H9 (cell line): ENCODE measurements around the gene RAB31. TPM values are rescaled to one million over a fixed set of nuclear protein-coding genes. Genes with fewer than 3 reads are reported as not detected.

Source experiments
- DNase-seq: peaks from one replicate; pipeline ENCODE4 v3.0.0-alpha.2; 2017
- H2AFZ ChIP-seq: one replicate; pipeline ENCODE4 v1.6.1; 2013; ENCODE audit warnings: mild to moderate bottlenecking, low read length, control low read depth, moderate library complexity
- H2AK5ac ChIP-seq: 2 replicates; pipeline ENCODE4 v1.6.1; 2013; ENCODE audit warnings: low read length, control low read depth, mixed read lengths; ENCODE audit not compliant: insufficient read length
- H2BK120ac ChIP-seq: one replicate; pipeline ENCODE4 v1.6.1; 2013; ENCODE audit warnings: low read depth, mild to moderate bottlenecking, low read length, control low read depth, inconsistent platforms; ENCODE audit not compliant: poor library complexity, severe bottlenecking
- H2BK12ac ChIP-seq: 2 replicates; pipeline ENCODE4 v1.6.1; 2013; ENCODE audit warnings: low read length, control low read depth, mixed read lengths, low read depth; ENCODE audit not compliant: insufficient read length
- H2BK15ac ChIP-seq: 2 replicates; pipeline ENCODE4 v1.6.1; 2013; ENCODE audit warnings: low read depth, low read length, control low read depth
- H2BK20ac ChIP-seq: one replicate; pipeline ENCODE4 v1.6.1; 2013; ENCODE audit warnings: low read depth, mild to moderate bottlenecking, low read length, control low read depth, inconsistent platforms; ENCODE audit not compliant: poor library complexity, severe bottlenecking
- H2BK5ac ChIP-seq: 2 replicates; pipeline ENCODE4 v1.6.1; 2013; ENCODE audit warnings: low read length, control low read depth, mixed read lengths; ENCODE audit not compliant: insufficient read length
- H3K14ac ChIP-seq: 2 replicates; pipeline ENCODE4 v1.6.1; 2013; ENCODE audit warnings: low read length, control low read depth; ENCODE audit not compliant: insufficient read depth
- H3K18ac ChIP-seq: 2 replicates; pipeline ENCODE4 v1.6.1; 2013; ENCODE audit warnings: low read depth, mild to moderate bottlenecking, mixed read lengths, low read length, control low read depth; ENCODE audit not compliant: insufficient read length
- H3K23ac ChIP-seq: 2 replicates; pipeline ENCODE4 v1.6.1; 2013; ENCODE audit warnings: low read length, control low read depth, mixed read lengths, low read depth; ENCODE audit not compliant: insufficient read length
- H3K23me2 ChIP-seq: 2 replicates; pipeline ENCODE4 v1.6.1; 2013; ENCODE audit warnings: low read depth, mild to moderate bottlenecking, mixed read lengths, low read length, control low read depth; ENCODE audit not compliant: insufficient read length, poor library complexity, severe bottlenecking
- H3K27ac ChIP-seq: 2 replicates; pipeline ENCODE4 v1.5.1; 2013; ENCODE audit warnings: low read length, control low read depth, mixed read lengths, low read depth; ENCODE audit not compliant: insufficient read length
- H3K27me3 ChIP-seq: 2 replicates; pipeline ENCODE4 v1.6.1; 2013; ENCODE audit warnings: low read length, control low read depth, inconsistent platforms; ENCODE audit not compliant: insufficient read depth
- H3K4ac ChIP-seq: 2 replicates; pipeline ENCODE4 v1.6.1; 2013; ENCODE audit warnings: low read depth, mild to moderate bottlenecking, control low read depth, inconsistent platforms, low read length, moderate library complexity
- H3K4me1 ChIP-seq: 2 replicates; pipeline ENCODE4 v1.6.1; 2013; ENCODE audit warnings: low read length, control low read depth, inconsistent platforms; ENCODE audit not compliant: insufficient read depth
- H3K4me2 ChIP-seq: 2 replicates; pipeline ENCODE4 v1.6.1; 2013; ENCODE audit warnings: low read length, control low read depth, mixed read lengths; ENCODE audit not compliant: insufficient read length, insufficient read depth
- H3K56ac ChIP-seq: 2 replicates; pipeline ENCODE4 v1.6.1; 2013; ENCODE audit warnings: low read depth, mild to moderate bottlenecking, mixed read lengths, low read length, control low read depth; ENCODE audit not compliant: insufficient read length
- H3K79me1 ChIP-seq: 2 replicates; pipeline ENCODE4 v1.6.1; 2013; ENCODE audit warnings: low read depth, mild to moderate bottlenecking, moderate library complexity, low read length, control low read depth, inconsistent platforms; ENCODE audit not compliant: insufficient read depth, poor library complexity, severe bottlenecking
- H3K79me2 ChIP-seq: 2 replicates; pipeline ENCODE4 v1.6.1; 2013; ENCODE audit warnings: low read length, control low read depth, inconsistent platforms; ENCODE audit not compliant: insufficient read depth
- H3K9ac ChIP-seq: 2 replicates; pipeline ENCODE4 v1.6.1; 2013; ENCODE audit warnings: low read length, control low read depth, mixed read lengths; ENCODE audit not compliant: insufficient read length; ENCODE audit errors: extremely low read depth
- H3K9me3 ChIP-seq: one replicate; pipeline ENCODE4 v1.6.1; 2013; ENCODE audit warnings: low read depth, low read length, inconsistent platforms; ENCODE audit not compliant: control insufficient read depth
- H3T11ph ChIP-seq: one replicate; pipeline ENCODE4 v1.6.1; 2013; ENCODE audit warnings: mild to moderate bottlenecking, low read length, control low read depth, inconsistent platforms
- H4K20me1 ChIP-seq: one replicate; pipeline ENCODE4 v1.6.1; 2013; ENCODE audit not compliant: control insufficient read depth, insufficient read length, insufficient read depth
- H4K5ac ChIP-seq: 2 replicates; pipeline ENCODE4 v1.6.1; 2013; ENCODE audit warnings: low read depth, mild to moderate bottlenecking, mixed read lengths, low read length, control low read depth; ENCODE audit not compliant: insufficient read length
- H4K8ac ChIP-seq: replicated peaks from 2 replicates; pipeline ENCODE4 v1.6.1; 2013; ENCODE audit warnings: low read length, control low read depth, mixed read lengths, low read depth; ENCODE audit not compliant: insufficient read length
- H4K91ac ChIP-seq: 2 replicates; pipeline ENCODE4 v1.6.1; 2013; ENCODE audit warnings: low read depth, mild to moderate bottlenecking, moderate library complexity, mixed read lengths, low read length, control low read depth; ENCODE audit not compliant: insufficient read length
- H3K27ac Mint-ChIP-seq, 3 experiments: 2 replicates in 2 of 3; 3 replicates in 1 of 3; pipeline ENCODE4 v1.8.0; 2020 to 2021; ENCODE audit warnings: mixed read lengths in 3 of 3, mild to moderate bottlenecking in 1 of 3, moderate library complexity in 1 of 3
- H3K27me3 Mint-ChIP-seq: 2 replicates; pipeline ENCODE4 v1.8.0; 2021; ENCODE audit warnings: low read depth, mild to moderate bottlenecking, moderate library complexity, mixed read lengths
- H3K36me3 Mint-ChIP-seq, 3 experiments: 2 replicates in 2 of 3; 3 replicates in 1 of 3; pipeline ENCODE4 v1.8.0; 2020 to 2021; ENCODE audit warnings: low read depth in 3 of 3, mixed read lengths in 3 of 3; ENCODE audit not compliant: insufficient read depth in 1 of 3
- H3K4me1 Mint-ChIP-seq, 2 experiments: 2 replicates each; pipeline ENCODE4 v1.8.0; 2020; ENCODE audit warnings: mixed read lengths in 2 of 2
- H3K4me3 Mint-ChIP-seq, 2 experiments: 2 replicates in 1 of 2; 3 replicates in 1 of 2; pipeline ENCODE4 v1.8.0; 2020 to 2021; ENCODE audit warnings: mild to moderate bottlenecking in 2 of 2, mixed read lengths in 2 of 2, moderate library complexity in 1 of 2
- H3K9me3 Mint-ChIP-seq, 2 experiments: 2 replicates in 1 of 2; 3 replicates in 1 of 2; pipeline ENCODE4 v1.8.0; 2020; ENCODE audit warnings: mild to moderate bottlenecking in 2 of 2, mixed read lengths in 2 of 2, moderate library complexity in 1 of 2
- WGBS: extraction: QIAGEN DNeasy Blood & Tissue Kit; methylation state at CpG from one replicate; pipeline ENCODE4 v1.1.7; 2013; ENCODE audit warnings: missing lambda C conversion rate, low lambda C conversion rate, mixed read lengths; ENCODE audit not compliant: insufficient read length; ENCODE audit errors: extremely low coverage; 5-methylcytosine and 5-hydroxymethylcytosine counted together
- total RNA-seq: library from RNA; stranded (reverse); gene quantifications from 2 replicates; pipeline ENCODE4 v1.2.1, GENCODE V29; 2021
- TF ChIP-seq, protein P1 (sequence below): fragments of 200-600 bp; sonication (generic); conservative IDR thresholded peaks from 3 replicates; pipeline ENCODE4 v1.8.0; 2021; ENCODE audit warnings: antibody characterized with exemption, mild to moderate bottlenecking

The RAB31 gene
- total RNA-seq, 1 experiment from 2014 or later = 22.4 TPM

DNA sequence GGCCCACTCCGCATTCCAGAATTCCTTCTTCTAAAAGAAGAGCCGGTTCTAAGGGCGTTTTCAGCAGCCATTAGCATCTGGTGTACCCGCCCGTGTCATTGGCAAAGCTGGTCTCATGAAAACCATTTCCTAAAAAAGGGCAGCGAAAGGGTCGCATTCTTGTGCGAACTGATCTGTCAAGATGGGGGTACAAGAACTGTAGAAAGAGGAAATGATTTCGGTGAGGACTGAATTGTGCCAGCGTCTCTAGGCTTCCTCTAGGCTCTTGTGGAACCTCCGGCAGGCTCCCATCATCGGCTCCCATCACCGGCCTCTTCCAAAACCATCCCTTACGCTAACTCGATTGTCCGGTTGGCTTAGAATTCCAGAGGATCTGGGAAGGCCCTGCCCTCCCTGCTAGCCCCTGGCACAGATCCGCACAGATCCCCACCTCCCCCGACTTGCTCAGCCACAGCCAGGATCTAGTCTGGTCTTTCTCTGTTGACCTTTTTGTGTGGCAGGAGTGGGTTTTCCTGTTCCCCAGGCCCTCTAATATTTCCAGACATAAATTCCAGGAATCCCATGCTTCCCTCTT, 1.3 kb downstream of the RAB31 start:
- WGBS = no CpG with 5 or more reads among the region's 18 CpGs
- Mint-ChIP-seq H3K36me3 (peaks cover 0 to 2% (median 0%) of the 10 kb centered on the region in 3 experiments; a peak in 2 of 7 replicates), H3K27ac (no peak overlapping the region), H3K27me3 (peaks cover 54% of the 10 kb centered on the region), H3K9me3 (no peaks in the 10 kb centered on the region), H3K4me1 (peaks cover 35 to 40% of the 10 kb centered on the region in 2 experiments), H3K4me3 (peak overlapping the region; percentile 79 to 89)
- no peak overlapping the region for H3K56ac ChIP-seq
- H2BK20ac ChIP-seq = no peak overlapping the region
- H4K20me1 ChIP-seq = no peaks in the 10 kb centered on the region
- H3K23ac ChIP-seq = no peak overlapping the region
- no peak overlapping the region for H2BK5ac ChIP-seq
- H3K27ac ChIP-seq = no peak overlapping the region
- no peak overlapping the region for H2BK120ac ChIP-seq
- peak overlapping the region; percentile 73 for H3K4me2 ChIP-seq
- no peak overlapping the region for H3K18ac ChIP-seq
- H4K91ac ChIP-seq = no peak overlapping the region
- no peaks in the 10 kb centered on the region for H3K79me2 ChIP-seq
- TF ChIP-seq, protein P1, sequence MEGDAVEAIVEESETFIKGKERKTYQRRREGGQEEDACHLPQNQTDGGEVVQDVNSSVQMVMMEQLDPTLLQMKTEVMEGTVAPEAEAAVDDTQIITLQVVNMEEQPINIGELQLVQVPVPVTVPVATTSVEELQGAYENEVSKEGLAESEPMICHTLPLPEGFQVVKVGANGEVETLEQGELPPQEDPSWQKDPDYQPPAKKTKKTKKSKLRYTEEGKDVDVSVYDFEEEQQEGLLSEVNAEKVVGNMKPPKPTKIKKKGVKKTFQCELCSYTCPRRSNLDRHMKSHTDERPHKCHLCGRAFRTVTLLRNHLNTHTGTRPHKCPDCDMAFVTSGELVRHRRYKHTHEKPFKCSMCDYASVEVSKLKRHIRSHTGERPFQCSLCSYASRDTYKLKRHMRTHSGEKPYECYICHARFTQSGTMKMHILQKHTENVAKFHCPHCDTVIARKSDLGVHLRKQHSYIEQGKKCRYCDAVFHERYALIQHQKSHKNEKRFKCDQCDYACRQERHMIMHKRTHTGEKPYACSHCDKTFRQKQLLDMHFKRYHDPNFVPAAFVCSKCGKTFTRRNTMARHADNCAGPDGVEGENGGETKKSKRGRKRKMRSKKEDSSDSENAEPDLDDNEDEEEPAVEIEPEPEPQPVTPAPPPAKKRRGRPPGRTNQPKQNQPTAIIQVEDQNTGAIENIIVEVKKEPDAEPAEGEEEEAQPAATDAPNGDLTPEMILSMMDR = no peak
- no peak overlapping the region for H3K9ac ChIP-seq
- H4K8ac ChIP-seq = no peak overlapping the region
- H3K27me3 ChIP-seq = peaks cover 11% of the 10 kb centered on the region; the same call in 1 of the 2 replicates
- peaks cover 9% of the 10 kb centered on the region; the same call in 1 of the 2 replicates for H3K4me1 ChIP-seq
- H2AFZ ChIP-seq = no peak overlapping the region
- H3T11ph ChIP-seq = no peak overlapping the region
- no peak overlapping the region for H3K14ac ChIP-seq
- no peak overlapping the region for H3K4ac ChIP-seq
- no peak overlapping the region for H4K5ac ChIP-seq
- H2AK5ac ChIP-seq = no peak overlapping the region
- no peak overlapping the region for H2BK15ac ChIP-seq
- no peaks in the 10 kb centered on the region for H3K9me3 ChIP-seq
- no peak overlapping the region for H2BK12ac ChIP-seq
- H3K79me1 ChIP-seq = peaks cover 2% of the 10 kb centered on the region
- DNase-seq = peak; percentile 54
- peaks cover 9% of the 10 kb centered on the region for H3K23me2 ChIP-seq
